ENCODE data around the gene HCN4. TPM values are rescaled to one million over a fixed set of nuclear protein-coding genes. Genes with fewer than 3 reads are reported as not detected.
"Not testable (repeated sequence)": the region's sequence is repeated elsewhere in the genome, so short reads cannot be mapped to it uniquely, and the experiment has no call there.

The HCN4 gene
- total RNA-seq, 2 donors from 2014 or later = 0.04 TPM; not detected in 1

DNA sequence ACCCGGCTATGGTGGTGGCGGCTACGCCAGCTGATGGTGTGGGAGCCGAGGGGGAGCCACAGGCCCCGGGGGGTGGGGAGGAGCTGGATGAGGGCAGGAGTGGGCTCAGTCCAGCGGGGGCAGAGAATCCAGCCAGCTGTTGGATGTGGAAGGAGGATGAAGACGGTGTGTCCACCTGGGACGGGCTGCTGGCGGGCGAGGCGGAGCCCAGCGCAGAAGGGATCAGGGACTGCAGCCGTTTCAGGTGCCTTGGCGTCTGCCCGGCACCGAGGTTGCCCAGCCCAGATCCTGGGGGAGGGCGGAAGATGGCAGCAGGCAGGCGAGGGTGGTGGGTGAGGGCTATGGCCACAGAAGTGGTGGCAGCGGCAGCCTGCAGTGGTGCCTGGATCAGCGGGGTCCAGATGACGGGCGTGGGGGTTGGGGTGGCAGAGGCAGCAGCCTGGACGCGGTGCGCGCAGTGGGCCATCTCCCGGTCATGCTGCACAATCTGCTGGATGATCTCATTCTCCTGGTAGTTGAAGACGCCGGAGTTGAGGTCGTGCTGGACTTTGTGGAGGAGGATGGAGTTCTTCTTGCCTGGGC lies 45.3 kb downstream of the HCN4 start:
- Mint-ChIP-seq H3K36me3 (no peaks in the 10 kb centered on the region), H3K27ac (no peak overlapping the region), H3K9me3 (no peaks in the 10 kb centered on the region)
- DNase-seq (ENCODE audit: low spot score in 2 of 2) = no peak
- ATAC-seq = no peak

DNA sequence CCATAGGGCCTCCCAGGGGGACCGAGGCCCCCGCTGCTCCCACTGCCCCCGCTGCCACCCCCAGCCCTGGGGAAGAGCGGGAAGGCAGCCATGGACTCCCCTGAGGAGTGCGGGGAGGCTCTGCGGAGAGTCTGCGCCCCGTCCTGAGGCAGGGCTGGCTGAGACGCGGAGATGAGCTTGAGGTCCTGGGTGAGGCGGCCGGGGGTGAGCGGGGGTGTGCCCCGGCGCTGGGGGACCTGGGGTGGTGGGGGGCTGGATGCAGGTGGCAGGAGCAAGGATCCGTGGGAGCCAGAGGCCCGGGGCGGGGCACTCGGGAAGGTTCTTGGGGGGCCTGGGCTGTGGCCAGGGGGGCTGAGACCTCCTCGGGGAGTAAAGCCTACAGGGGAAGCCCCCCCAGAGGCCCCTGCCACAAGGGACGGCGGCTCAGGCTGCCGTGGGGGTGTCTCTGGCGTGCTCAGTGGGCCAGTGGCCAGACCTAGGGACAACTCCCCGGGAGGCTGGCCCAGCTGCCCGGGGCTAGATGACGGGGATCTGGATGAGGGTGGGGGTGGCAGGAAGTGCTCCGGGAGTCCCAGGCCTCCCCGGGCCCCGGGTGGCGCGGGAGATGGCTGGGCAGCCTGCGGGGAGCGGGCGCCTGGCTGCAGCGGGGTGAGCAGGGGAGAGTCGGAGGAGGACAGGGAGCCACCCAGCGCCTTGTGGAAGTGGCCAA lies 45.9 kb downstream of the HCN4 start:
- no peaks in the 10 kb centered on the region for H3K36me3 Mint-ChIP-seq
- DNase-seq (ENCODE audit: low spot score in 2 of 2) (no peak), ATAC-seq (no peak)
- no peak overlapping the region for H3K27ac Mint-ChIP-seq
- no peaks in the 10 kb centered on the region for H3K9me3 Mint-ChIP-seq

DNA sequence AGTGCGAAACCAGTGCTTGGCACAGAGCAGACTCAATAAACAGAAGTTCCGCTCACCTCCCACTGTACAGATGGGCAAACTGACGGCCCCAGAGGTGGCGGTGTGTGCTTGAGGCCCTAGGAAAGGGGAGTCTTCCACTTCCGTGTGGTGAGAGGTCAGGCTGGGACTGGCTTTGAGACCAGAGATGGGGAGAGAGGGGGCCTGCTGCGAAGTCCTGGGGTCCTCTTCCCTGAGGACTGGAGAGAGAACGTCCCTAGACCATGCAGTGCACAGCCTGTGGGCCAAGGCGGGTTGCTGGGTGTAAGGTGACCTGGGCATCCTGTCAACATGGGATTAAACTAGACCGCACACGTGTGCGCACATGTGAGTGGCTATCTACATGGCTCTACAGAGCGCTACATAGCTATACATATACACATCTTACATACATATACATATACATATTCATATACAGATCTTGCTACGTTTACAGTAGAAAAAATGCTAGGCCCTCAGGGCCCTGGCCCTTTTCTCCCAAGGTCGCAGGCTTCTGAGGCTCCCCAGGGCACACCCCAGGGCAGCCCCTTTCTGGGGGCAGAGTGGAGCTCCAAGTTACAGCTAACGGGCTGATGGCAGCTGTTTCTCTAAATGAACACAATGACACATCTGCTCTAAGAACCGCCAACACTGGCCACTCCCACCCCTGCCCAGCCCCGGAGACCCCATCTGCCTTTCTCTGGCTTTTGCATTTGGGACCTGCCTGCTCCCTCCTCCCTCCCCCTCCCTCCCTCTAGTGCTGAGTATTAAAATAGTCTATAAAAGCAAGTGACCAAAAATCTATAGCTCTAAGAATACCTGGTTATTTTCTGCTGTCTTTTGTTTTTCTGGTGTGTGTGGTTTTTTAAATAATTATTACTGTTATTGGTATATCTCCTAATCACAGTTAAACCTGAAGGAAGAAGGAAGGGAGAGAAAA lies 47.0 kb downstream of the HCN4 start:
- DNase-seq (ENCODE audit: low spot score in 2 of 2) (no peak), ATAC-seq (no peak)
- H3K36me3 Mint-ChIP-seq = no peaks in the 10 kb centered on the region
- H3K27ac Mint-ChIP-seq = no peak overlapping the region
- no peaks in the 10 kb centered on the region for H3K9me3 Mint-ChIP-seq

DNA sequence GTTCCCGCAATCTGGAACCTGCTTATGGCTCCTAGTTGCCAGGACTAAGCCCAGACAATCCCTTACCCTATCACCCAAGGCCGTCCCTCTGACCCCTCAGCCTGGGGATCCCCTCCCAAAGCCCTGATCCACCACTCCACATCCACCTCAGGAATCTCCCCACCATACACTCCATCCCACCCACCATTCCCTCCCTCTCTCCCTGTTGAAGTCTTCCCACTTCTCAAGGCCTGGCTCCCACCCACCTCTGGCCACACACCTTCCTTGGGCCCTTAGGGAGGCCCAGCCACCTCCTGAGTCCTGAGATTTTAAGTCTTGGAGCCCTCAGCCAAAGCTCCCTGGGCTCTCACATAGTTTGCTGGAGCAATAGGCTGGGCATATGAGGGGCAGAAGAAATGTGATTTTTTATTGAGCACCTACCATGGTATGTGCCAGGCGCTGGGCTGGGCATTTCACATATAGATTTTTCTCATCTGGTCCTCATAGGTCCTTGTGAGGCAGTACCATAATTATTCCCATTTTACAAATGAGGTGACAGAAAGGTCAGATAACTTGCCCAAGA lies 48.1 kb downstream of the HCN4 start:
- H3K27ac Mint-ChIP-seq = no peak overlapping the region
- no peaks in the 10 kb centered on the region for H3K9me3 Mint-ChIP-seq
- DNase-seq (ENCODE audit: low spot score in 2 of 2) = no peak
- no peak for ATAC-seq
- H3K36me3 Mint-ChIP-seq = no peaks in the 10 kb centered on the region

DNA sequence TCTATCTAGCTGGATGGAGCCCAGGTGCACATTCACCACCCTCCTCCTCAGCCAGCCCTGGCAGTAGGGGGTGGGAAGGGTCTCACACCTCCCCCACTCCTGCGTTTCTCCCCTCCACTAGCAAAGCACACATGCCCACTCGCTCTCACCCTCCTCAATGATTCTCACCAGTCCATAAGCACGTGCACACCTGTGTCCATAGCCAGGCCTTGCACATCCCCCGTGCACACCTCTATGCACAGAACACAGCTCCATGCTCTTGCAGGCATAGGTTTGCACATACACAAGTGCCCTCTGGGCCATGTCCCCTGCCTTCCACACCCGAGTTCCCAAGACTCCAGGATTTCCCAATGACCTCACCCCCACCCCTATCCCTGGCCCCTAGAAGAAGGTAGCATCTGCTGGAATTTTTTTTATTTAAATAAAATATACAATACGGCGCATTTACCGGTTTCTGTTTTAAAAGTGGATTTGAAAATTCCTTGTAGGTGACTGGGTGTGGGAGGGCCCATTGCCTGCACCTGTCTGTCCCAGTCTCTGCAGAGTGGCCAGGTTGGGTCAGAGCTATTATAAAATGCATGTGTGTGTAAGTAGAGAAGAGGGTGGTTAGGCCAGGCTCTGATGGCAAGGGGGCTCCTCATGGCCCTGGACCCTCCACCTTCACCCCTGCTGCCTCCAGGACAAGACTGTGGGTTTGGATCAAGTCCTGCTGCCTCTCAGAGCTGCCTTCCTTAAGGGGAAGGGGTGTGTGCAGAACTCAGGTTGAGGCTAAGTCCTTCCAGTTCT lies 49.1 kb downstream of the HCN4 start:
- no peak for ATAC-seq
- no peaks in the 10 kb centered on the region for H3K9me3 Mint-ChIP-seq
- no peaks in the 10 kb centered on the region for H3K36me3 Mint-ChIP-seq
- no peak for DNase-seq (ENCODE audit: low spot score in 2 of 2)
- no peak overlapping the region for H3K27ac Mint-ChIP-seq

DNA sequence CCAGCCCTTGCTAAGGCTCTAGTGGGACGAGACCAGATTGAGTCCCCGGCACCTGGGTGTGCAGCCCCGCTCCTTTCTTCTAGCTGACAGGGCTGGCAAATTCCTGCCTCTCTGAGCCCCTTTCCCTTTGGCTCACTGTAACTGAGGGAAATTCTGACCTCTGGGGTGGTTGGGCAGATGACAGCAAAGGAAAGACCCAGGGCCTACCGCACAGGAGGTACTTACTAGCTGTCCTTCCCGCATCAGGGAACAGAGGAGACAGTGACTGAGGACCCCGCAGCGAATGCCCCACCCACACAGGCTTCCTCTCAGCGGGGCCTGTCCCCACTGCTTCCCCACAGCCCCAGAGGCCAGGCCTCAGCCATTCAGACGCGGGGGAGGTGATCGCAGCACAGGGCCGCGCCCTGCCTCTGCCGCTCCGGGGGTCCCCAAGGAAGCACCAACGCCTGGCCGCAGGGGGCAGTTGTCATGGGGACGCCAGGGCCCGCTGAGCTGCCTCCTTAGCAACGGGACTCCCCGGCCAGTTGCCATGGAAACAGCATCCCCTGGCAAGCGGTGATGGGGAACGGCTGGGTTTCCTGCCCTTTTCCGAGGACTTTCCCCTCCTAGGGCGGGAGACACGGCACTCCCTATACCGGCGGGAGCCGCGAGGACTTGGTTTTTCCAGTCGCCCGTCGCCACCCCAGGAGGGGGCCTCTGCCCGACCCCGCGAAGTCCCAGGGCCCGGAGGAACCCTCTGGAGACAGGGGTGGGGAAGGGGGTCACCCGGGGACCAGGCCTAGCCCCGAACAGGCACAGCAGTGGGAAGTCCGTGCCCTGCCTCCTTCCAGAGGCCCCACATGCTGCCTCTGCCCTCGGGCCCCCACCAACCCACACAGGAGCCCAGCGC lies 50.1 kb downstream of the HCN4 start:
- H3K36me3 Mint-ChIP-seq = no peaks in the 10 kb centered on the region
- ATAC-seq (peak in 1 of 2 donors; percentile 43), DNase-seq (ENCODE audit: low spot score in 2 of 2) (no peak)
- H3K27ac Mint-ChIP-seq = no peak overlapping the region
- H3K9me3 Mint-ChIP-seq = no peaks in the 10 kb centered on the region

DNA sequence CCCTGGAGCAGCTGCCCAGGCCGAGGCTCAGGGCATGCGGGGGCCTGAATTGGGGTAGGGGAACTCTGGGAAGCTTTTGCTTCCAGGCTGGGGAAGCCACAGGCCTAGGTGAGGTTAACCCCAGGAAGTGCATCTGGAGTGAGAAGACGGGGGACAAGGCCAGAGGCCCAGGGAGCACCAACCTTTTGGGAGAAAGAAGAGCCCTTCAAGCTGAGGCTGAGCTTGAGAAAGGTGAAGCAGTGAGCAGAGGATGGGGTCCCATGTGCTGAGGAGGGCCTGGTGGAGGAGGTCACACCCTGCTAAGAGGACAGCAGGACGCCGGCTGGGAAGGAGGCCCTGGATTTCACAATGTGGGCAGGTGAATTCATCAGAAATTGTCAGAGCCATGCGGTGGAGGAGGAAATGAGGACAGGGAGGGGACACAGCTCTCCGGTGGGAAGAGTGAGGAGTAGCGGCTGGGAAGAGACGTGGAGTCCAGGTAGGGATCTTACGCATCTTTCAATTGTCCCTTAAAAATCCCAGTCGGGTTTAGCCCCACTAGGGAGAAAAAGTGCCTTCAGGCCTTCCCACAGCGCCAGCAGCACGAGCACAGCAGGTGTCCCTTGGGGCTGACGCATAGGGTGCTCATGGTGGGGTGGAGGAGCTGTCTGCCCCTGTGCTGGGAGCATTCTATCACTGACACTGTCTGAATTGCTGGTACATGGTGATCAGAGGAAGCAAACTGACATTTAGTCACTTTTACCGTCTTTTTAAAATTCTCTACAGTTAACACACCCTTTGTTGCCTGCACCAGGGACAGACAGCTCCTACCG lies 50.9 kb downstream of the HCN4 start:
- DNase-seq (ENCODE audit: low spot score in 2 of 2) (peak in 1 of 2 donors; percentile 16), ATAC-seq (no peak)
- Mint-ChIP-seq H3K27ac (no peak overlapping the region), H3K9me3 (no peaks in the 10 kb centered on the region), H3K36me3 (no peaks in the 10 kb centered on the region)

DNA sequence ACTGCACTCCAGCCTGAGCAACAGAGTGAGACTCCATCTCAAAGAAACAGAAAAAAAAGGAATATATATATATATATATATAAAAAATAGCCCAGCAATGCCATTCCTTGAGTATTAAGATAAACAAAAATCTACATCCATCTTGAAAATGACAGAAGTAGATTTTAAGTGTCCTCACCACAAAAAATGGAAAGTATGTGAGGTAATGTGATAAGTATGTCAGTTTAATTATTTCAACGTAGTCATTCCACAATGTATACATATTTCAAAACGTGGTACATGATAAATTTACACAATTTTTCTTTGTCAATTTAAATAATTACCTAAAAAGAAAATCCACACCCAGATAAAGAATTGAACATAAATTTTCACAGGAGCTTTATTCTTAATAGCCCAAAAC lies 54.9 kb downstream of the HCN4 start:
- no peaks in the 10 kb centered on the region for H3K9me3 Mint-ChIP-seq
- DNase-seq (ENCODE audit: low spot score in 2 of 2) = no peak
- H3K27ac Mint-ChIP-seq = no peak overlapping the region
- no peaks in the 10 kb centered on the region for H3K36me3 Mint-ChIP-seq
- ATAC-seq = no peak

DNA sequence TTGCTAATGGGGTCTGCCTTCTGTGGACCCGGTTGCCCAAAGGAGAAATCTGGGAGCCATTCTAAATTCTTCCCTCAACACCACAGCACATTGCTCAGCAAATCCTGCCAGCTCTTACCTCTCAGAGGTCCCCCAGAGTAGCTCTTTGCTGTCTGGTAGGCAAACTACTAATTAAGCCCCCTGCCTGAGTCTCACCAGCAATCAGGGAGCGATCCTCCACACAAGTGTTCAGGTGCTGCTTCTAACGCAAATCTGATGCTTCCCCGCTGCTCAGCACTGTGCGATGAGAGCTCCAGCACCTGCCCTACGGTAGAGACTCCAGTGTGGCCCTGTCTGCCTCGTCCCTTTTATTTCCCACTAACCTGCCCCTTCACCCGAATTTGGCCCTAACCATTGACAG lies 60.5 kb downstream of the HCN4 start:
- H3K36me3 Mint-ChIP-seq = no peaks in the 10 kb centered on the region
- H3K27ac Mint-ChIP-seq = no peak overlapping the region

DNA sequence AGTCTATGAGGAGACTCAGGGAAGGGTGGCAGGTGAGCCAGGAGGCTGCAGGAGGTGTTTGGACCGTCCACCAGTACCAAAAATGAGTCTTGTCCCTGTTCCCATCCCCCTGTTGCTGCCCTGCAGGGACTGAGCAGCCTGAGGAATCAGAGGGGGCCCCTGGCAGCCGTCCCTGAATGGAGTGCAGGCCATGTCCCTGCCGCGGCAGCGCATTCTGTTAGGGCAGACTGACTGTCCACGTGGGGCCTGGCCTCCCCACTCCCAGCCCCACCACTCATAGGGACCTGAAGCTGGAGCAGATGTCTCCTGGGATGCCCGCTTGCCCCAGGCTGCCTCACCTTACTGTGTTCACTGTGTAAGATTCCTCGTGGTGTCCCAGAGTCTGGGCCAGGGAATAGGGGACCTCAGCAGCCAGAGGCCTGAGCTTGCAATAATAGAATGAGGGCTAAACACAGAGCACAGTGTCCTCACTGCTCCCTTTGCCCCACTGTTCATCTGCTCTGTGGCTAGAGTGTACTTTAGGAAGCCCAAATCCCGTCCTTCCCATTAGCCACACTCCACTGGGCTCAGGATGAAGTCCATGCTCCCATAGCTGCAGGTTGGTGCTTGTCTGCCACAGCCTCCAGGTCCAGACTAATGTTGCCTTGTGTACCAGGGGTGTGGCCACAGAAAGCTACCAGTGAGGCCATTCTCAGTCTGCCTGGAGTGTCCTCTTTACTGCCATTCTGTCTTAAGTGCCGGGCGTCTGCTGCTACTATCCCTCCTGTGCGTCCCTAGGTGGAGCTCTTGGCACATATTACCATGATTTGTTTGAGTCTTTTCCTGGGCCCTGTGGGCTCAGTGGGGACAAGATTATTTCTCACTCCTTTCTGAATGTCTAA lies 63.2 kb downstream of the HCN4 start:
- Mint-ChIP-seq H3K27ac (no peak overlapping the region), H3K36me3 (no peaks in the 10 kb centered on the region), H3K9me3 (no peaks in the 10 kb centered on the region)
- ATAC-seq (peak in 1 of 2 donors; percentile 51), DNase-seq (ENCODE audit: low spot score in 2 of 2) (no peak)

More for the DNA sequence above, 60.5 kb downstream of the HCN4 start:
- DNase-seq (ENCODE audit: low spot score in 2 of 2) (no peak), ATAC-seq (no peak)
- no peaks in the 10 kb centered on the region for H3K9me3 Mint-ChIP-seq

DNA sequence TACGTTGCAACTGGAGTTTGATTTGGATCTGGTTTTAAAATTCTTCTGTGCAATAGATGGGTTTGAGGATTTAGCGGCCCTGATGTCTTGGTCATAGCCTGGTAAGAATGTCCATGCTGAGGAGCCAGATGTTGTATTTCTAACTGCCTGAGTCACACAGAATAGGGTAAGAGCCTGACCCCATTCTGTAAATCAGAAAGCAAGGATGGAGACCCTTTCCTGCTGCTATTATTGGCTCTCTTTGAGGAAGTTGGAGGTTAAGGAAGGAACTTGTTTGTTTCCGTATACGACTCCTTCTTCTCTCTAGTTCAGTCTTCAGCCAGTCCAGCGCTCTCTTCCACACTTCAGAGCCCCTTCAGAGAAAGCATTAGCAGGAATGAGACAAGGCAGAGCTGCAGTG lies 65.1 kb downstream of the HCN4 start:
- Mint-ChIP-seq H3K36me3 (no peaks in the 10 kb centered on the region), H3K9me3 (no peaks in the 10 kb centered on the region), H3K27ac (no peak overlapping the region)
- no peak for DNase-seq (ENCODE audit: low spot score in 2 of 2)
- ATAC-seq = no peak

DNA sequence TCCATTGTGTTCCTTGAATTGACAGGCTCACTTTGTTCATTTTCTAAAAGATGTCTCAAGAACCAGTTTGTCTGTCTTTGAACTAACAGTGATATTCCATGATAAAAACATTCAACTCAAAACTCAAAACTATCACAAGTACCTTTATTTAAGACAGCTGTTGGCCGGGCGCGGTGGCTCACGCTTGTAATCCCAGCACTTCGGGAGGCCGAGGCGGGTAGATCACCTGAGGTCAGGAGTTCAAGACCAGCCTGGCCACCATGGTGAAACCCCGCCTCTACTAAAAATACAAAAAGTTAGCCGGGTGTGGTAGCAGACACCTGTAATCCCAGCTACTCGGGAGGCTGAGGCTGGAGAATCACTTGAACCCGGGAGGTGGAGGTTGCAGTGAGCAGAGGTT lies 68.5 kb downstream of the HCN4 start:
- not testable (repeated sequence) for H3K36me3 Mint-ChIP-seq; DNase-seq (ENCODE audit: low spot score in 2 of 2); ATAC-seq; H3K27ac Mint-ChIP-seq; H3K9me3 Mint-ChIP-seq

DNA sequence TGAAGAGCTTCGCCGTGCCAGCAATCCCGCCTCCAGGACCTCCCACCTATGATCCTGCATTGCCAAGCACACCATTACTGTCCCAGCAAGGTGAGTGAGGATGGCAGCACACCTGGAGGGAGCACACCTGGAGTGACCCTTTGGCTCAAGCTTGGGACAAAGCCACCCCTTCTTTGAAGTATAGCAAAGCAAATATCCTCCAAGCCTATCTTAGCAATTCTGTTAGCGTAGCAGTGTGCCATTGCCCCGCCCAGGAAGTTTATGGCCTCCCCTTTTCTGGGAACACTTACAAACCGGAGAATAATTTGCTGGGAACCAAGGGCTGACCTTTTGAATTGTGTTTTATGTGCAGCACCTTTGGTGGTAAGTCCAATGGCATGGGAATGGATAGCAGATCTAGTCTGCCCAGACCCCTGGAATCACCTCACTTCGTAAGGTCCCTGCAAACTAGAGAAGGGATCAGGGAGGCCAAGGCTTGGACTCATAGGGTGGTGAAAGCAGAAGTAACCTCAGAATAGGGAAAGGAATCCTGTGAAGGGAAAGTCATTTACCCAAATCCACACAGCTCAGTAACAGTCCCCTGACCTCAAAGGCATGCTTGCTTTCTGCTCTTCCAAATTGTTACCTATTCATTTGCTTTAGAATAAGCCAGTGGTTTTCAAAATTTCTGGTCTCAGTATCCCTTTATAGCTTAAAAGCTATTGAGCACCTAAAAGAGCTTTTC lies 70.1 kb downstream of the HCN4 start:
- H3K27ac Mint-ChIP-seq = no peak overlapping the region
- ATAC-seq (no peak), DNase-seq (ENCODE audit: low spot score in 2 of 2) (no peak)
- no peaks in the 10 kb centered on the region for H3K36me3 Mint-ChIP-seq
- H3K9me3 Mint-ChIP-seq = no peaks in the 10 kb centered on the region

All from activated naive CD4-positive, alpha-beta T cell treated with anti-CD3 and anti-CD28 coated beads, Interleukin-2, amount 50 U/mL, for 72 hours (primary cell).